ENCODE measurements around the gene MPRIP.

The MPRIP gene

GRCh38 chr17:17115620-17116019, 73.4 kb downstream of the MPRIP start:
- CTCF ChIA-PET, result interaction anchor here (2.1 kb wide), 1 partner anchor 26 kb away, joined by 8 read pairs; no protein-coding TSS in a partner anchor
- Histone ChIP-seq H3K27ac (ENCODE audit: extremely low read depth, low read depth, low read length) (no peak overlapping the region), H3K9me3 (ENCODE audit: control insufficient read depth, insufficient read depth, low read depth, low read length) (no peaks in the 10 kb centered on the region), H3K36me3 (ENCODE audit: control insufficient read depth in 2 of 2, insufficient read depth in 1 of 2, low read length in 2 of 2) (peaks cover 0 to 1% of the 10 kb centered on the region in 2 experiments; a peak in 1 of 3 replicates), H3K4me3 (ENCODE audit: low read depth, low read length) (no peak overlapping the region), H3K4me1 (ENCODE audit: control insufficient read depth, insufficient read depth, low read length) (0 out of 2 replicates have a peak, but pooled peaks cover 4% of the 10 kb centered on the region)
- TF ChIP-seq ZNF768 (tag by site-specific recombination; IDR thresholded peaks at IDR 0.05) (no peak), KLF7 (tag by site-specific recombination; IDR thresholded peaks at IDR 0.05; ENCODE audit: borderline replicate concordance) (no peak), MYNN (tag by site-specific recombination; IDR thresholded peaks at IDR 0.05; ENCODE audit: borderline replicate concordance) (no peak), ZNF580 (tag by site-specific recombination; IDR thresholded peaks at IDR 0.05) (no peak), ZNF138 (tag by site-specific recombination; IDR thresholded peaks at IDR 0.05; ENCODE audit: borderline replicate concordance) (no peak), ZNF133 (tag by site-specific recombination; IDR thresholded peaks at IDR 0.05) (no peak), ZNF514 (tag by site-specific recombination; IDR thresholded peaks at IDR 0.05) (no peak), ZNF423 (tag by site-specific recombination; IDR thresholded peaks at IDR 0.05) (no peak), ZBTB17 (tag by site-specific recombination; IDR thresholded peaks at IDR 0.05) (no peak), MZF1 (tag by site-specific recombination; IDR thresholded peaks at IDR 0.05; ENCODE audit: borderline replicate concordance) (no peak), ZNF211 (tag by site-specific recombination; IDR thresholded peaks at IDR 0.05; ENCODE audit: low read depth) (no peak), ZSCAN16 (tag by site-specific recombination; IDR thresholded peaks at IDR 0.05) (no peak), ZSCAN5A (tag by site-specific recombination; IDR thresholded peaks at IDR 0.05) (no peak), GLI2 (tag by site-specific recombination; IDR thresholded peaks at IDR 0.05; ENCODE audit: borderline replicate concordance, low read depth) (no peak), ZNF148 (tag by site-specific recombination; IDR thresholded peaks at IDR 0.05; ENCODE audit: borderline replicate concordance) (no peak), HIC1 (tag by site-specific recombination; IDR thresholded peaks at IDR 0.05) (no peak), ZNF561 (tag by site-specific recombination; IDR thresholded peaks at IDR 0.05; ENCODE audit: borderline replicate concordance) (no peak), CTCF (tag by site-specific recombination; IDR thresholded peaks at IDR 0.05) (no peak), KLF10 (tag by site-specific recombination; IDR thresholded peaks at IDR 0.05) (no peak), ZNF366 (tag by site-specific recombination; conservative IDR thresholded peaks at IDR 0.05) (no peak)
- POLR2A ChIA-PET, result interaction anchor here (0.5 kb wide), 1 partner anchor 381 kb away, joined by 3 read pairs; the partner anchor contains the start of gene RASD1
